HG03139 (cell line): Measurements from ENCODE around the gene ACTA1.
"Not testable (repeated sequence)": the region's sequence is repeated elsewhere in the genome, so short reads cannot be mapped to it uniquely, and the experiment has no call there.

Source experiments
- ATAC-seq: cut with Tn5 transposase; IDR thresholded peaks from one replicate; pipeline ENCODE4 v1.9.1; 2021; ENCODE audit not compliant: unreplicated experiment

The ACTA1 gene

DNA sequence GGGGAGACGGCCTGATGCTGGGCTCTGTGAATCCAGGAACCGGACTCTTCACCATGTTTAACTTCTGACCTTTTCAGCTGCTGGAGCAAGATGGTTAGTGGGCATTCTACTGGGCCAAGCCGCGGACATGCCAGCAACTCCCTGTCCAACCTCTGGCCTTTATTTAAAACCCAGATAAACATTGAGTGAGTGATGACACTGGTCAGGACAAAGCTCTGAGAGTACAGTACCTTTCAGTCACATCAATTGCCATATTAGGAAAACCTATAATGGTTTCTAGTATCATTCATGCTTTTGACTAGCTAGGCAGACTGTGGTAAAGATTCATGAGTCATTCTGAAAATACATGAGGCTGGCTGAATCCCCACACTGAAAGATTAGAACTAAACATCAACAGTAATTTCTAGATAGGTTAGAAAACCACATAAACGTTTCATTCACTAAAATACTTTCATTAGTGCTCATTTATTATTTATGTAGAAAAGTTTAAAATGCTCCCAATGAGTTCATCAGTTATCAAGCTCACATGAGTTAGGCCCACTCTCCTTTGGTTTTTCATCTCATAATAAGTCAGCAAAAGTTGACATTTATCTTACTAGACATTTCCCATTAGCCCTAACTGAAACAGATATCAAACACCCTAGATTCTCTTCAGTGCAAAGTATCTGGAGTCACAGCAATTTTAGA, 7.1 kb upstream of the ACTA1 start:
- peak; percentile 95 for ATAC-seq

DNA sequence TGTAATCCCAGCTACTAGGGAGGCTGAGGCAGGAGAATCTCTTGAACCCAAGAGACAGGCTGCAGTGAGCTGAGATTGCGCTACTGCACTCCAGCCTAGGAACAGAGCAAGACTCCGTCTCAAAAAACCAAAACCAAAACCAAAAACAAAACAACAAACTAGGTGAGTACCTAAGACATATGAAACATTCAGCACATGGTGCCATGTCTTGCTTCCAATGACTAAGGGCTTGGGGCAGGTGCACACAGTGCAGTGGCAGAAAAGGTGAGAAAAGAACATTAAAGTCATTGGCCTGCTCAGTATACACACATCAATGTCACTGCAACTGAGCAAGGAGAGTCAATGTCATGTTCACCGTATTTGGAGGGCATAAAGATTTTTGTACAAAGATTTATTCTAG, 4.1 kb upstream of the ACTA1 start:
- ATAC-seq: no peak

DNA sequence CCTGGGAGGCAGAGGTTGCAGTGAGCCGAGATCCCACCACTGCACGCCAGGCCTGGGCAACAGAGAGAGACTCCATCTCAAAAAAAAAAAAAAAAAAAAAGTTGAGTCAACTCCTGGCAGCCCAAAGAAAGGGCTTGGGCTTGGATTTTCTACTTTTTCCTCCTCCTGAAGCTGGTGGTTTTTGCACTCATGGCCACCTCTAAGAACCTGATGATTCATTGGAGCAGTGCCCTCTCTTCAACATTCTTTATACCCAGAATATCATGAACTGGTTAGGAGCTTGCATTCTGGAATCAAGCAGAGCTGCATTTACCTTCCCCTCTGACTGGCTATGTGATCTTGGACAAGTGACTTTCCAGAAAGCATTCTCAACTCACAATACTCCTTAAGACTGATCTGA, 3.5 kb upstream of the ACTA1 start:
- no peak for ATAC-seq

DNA sequence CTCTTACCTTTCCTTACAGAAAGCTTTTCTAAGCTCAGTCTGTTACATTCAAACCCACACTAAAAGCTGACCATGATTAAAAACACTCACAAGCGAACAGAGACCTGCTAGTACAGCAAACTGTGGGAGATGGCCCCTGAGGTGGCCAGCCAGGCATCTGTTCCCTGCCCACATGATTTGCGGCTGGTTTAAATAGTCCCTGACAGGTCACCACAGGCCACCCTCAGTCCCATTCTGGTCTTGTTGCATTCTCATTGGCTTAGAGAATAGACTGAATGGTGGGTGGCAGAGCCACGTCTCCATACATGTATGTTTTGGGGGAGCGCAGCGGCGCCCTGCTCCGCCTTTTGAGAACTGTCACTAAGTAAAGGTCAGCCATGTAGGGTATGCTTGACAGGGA, 2.3 kb upstream of the ACTA1 start:
- no peak for ATAC-seq

DNA sequence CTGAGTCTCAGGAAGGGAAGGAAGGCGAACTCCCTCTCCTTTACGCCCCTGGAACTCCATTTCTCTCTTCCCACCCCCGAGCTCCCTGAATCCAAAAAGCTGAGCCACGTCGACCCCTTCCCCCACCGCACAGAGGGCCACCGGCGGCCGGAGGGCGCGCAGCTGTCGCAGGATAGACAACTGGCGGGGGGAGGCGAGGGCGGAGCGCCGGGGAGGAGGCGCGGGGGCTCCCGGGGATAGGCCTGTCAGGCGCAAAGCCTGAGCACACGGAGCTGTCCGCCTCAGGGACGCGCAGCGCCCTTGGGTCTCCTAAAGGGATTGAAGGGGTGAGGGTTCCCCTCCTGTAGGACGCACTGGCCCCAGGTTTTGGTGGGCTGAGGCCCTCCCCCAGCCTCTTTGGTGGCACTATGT, 752 bp upstream of the ACTA1 start:
- ATAC-seq: no peak

DNA sequence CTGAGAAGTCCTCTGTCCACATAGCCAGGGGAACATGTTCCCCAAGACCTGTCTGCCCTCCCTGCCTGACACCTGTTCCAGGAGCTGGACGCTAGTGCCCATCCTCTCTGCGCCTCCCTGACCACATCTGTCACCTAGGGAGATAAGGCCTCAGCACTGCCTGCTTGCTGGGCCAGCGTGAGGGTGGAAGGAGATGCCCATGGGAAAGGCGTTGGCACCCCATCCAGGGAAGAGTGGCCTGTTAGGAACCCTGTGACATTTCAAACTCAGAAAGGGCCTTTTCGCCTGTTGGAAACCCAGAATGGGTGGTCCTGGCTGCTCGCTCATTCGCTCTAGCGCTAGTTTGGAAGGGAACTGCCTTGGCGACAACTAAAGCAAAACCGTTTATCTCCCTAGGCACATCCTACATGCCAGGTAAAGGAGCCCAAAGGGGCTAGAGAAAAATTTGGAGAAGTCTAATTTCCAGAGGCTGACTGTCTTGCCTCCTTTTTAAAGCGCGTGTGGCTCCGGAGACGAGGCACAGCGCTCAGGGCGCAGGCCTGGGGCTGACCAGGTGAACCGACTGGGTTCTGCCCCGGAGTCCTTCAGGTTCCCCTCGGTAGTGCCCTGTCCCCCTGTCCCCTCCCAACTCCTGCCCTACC, 410 bp downstream of the ACTA1 start:
- no peak for ATAC-seq

DNA sequence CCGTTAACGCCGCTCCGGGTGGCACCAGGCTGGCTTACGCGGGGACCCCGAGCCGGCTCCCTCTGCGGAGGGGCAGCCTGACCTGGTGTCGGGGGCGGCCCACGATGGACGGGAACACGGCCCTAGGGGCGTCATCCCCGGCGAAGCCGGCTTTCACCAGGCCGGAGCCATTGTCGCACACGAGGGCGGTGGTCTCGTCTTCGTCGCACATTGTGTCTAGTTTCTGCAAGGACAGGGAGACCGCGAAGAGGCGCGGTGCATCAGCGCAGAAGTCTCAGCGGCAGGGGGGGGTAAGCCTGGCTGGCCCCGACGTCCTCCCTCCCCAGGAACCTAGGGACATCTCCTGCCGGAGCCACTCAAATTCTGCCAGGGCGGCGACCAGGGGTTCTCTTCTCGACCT, 989 bp downstream of the ACTA1 start:
- no peak for ATAC-seq

DNA sequence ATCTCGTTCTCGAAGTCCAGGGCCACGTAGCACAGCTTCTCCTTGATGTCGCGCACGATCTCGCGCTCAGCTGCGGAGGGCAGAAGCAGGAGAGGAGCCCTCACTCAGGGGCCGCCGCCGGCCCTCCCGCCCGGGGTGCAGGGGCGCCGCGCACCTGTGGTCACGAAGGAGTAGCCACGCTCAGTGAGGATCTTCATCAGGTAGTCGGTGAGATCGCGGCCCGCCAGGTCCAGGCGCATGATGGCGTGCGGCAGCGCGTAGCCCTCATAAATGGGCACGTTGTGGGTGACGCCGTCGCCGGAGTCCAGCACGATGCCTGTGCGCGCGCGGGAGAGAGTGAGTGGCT, 1.8 kb downstream of the ACTA1 start:
- ATAC-seq: no peak

DNA sequence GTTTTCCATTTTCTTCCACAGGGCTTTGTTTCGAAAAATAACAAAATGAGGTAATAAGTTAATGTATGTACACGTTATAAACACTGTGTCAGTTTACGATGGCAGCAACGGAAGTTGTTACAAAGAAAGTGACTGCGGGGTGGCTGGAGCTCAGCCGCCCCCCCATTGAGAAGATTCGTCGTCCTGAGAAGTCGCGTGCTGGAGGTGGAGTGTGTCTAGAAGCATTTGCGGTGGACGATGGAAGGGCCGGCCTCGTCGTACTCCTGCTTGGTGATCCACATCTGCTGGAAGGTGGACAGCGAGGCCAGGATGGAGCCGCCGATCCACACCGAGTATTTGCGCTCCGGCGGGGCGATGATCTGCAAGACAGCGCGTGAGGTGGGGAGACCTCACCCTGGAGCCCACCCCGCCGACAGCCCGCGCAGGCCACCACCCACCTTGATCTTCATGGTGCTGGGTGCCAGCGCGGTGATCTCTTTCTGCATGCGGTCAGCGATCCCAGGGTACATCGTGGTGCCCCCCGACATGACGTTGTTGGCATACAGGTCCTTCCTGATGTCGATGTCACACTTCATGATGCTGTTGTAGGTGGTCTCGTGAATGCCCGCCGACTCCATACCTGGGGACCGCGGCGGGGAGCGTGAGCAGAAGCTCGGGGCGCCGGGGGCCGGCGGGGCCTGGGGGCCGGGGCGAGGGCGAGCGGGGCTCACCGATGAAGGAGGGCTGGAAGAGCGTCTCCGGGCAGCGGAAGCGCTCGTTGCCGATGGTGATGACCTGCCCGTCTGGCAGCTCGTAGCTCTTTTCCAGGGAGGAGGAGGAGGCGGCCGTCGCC, 2.4 kb downstream of the ACTA1 start:
- no peak for ATAC-seq

DNA sequence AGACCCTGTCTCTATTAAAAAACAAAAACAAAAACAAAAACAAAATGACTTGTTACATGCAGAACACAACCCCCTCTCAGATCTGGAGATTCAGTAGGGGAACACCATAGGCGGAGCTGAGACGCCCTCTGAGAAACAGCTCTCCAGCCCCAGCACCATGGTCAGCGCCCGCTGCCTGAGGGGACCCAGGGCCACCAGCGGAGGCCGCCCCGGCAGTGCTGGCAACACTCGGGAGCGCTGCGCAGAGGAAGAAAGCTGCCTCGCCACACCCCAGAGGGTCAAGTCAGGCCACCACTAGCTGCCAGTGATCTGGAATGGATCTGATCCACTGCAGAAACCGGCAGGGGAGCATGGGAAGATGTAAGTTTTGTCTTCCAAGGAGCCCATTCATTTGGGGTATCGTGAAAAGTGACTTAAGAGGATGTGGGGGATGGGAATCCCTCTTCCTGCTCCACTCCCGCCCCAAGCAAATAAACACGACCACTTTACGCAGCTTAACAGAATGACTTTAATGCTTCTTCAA, 3.1 kb downstream of the ACTA1 start:
- no peak for ATAC-seq

DNA sequence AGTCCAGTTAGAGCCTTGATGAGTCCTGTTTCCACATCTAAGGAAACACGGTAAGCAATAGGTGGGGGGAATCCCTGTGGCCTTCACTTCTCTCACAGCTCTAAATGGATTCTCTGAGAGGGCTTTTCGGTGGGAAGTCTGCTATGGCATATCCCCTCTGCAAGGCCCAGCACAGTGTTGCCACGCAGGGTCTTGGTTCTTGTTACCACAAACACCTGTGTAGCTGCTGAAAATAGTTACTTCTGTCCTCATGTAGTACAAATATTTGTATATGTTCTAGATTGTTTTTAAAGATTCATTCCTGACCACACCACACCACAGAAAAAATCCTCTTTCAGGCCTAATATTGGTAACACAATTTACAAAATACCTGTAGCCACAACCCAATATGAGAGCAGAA, 5.6 kb downstream of the ACTA1 start:
- ATAC-seq: no peak

DNA sequence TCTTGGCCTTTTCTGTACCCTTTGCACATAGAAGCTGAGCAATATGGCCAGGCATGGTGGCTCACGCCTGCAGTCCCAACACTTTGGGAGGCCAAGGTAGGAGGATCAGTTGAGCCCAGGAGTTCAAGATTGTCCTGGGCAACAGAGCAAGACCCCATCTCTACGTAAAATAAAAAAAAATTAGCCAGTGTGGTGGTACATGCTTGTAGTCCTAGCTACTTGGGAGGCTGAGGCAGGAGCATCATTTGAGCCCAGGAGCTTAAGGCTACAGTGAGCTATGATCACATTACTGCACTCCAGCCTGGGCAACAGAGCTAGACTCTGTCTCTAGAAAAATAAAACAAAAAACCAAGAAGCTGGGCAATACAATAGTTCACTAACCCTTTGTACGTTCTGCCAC, 6.3 kb downstream of the ACTA1 start:
- ATAC-seq: no peak

DNA sequence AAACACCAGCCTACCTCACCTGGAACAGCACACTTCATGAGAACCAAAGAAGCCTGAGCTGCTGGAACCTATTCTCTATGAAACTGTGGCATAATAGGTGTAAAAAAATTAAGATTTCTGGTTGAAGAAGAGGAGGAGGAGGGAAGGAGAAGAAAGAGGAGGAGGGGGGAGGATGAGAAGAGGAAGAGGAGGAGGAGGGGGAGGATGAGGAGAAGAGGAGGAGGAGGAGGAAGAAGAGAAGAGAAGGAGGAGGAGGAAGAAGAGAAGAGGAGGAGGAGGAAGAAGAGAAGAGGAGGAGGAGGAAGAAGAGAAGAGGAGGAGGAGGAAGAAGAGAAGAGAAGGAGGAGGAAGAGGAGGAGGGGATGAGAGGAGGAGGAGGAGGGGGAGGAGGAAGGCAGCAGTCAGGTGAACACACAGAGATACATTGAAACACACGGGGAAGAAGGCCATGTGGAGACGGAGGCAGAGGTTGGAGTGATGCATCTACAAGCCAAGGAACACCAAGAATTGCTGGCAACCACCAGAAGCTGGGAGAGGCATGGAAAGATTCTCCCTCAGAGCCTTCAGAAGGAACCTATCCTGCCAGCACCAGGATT, 8.2 kb downstream of the ACTA1 start:
- no peak for ATAC-seq

DNA sequence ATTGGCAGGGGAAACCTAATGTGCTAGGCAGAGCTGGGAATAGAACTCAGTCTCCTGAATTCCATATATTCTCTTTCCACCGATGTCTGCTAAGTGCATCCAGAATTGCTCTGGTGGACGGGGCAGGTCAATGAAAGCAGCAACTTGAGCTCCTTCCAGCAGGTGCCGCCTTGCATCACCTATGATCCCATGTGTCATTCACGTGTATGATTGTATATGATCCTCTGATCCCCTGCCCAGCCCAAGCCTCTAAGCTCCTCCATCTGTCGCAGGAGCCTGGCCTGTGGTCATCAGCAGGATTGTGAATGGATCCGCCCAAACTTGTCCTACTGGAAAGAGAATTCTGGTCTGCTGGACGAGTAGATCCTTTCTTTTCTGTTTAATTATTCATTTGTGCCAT, 13.1 kb downstream of the ACTA1 start:
- ATAC-seq: no peak

DNA sequence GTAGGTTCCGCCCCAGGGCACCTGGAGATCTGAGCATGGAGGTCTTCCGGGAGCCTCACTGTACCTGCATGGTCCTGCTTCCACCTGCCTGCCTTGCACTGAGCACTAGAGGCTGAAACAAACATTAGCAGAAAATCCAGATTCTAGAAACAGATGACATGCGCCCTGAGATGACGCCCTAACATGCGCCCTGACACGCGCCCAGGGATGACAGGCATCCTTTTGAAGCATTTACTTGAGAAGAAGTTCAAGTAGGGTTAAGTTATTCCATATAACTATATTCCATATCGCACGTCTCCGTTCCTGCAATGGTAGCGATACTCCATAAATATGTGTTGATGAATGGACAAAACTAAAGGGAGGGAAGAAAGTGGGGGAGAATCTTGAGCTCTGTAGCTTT, 13.7 kb downstream of the ACTA1 start:
- ATAC-seq: no peak

DNA sequence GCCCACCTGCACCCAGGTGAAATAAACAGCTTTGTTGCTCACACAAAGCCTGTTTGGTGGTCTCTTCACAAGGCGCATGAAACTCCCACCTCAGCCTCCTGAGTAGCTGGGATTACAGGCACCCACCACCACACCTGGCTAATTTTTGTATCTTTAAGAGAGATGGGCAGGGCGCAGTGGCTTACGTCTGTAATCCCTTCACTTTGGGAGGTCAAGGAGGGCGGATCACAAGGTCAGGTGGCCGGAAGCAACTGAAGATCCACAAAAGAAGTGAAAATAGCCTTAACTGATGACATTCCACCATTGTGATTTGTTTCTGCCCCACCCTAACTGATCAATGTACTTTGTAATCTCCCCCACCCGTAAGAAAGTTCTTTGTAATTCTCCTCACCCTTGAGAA, 15.3 kb downstream of the ACTA1 start:
- ATAC-seq: not testable (repeated sequence)

DNA sequence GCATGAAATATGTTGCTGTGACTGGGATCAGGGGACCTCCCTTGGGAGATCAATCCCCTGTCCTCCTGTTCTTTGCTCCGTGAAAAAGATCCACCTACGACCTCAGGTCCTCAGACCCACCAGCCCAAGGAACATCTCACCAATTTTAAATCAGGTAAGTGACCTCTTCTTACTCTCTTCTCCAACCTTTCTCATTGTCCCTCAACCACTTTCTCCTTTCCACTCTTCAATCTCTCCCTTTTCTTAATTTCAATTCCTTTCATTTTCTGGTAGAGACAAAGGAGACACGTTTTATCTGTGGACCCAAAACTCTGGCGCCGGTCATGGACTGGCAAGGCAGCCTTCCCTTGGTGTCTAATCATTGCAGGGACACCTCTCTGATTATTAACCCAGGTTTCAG, 21.1 kb downstream of the ACTA1 start:
- not testable (repeated sequence) for ATAC-seq

DNA sequence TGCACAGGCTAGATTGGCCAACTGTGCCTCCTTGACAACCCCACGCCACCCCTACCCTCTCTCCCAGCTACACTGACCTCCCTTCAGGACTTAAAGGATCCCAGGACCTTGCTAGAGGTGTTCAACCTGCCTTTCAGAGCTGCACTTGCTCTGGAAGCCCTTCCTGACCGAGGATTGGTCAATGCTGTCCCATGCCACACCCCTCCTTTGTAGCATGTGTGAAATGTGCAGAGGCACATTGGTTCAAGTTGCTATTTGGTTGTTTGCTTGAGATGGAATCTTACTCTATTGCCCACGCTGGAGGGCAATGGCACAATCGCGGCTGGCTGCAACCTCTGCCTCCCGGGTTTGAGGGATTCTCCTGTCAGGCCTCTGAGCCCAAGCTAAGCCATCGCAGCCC, 21.8 kb downstream of the ACTA1 start:
- no peak for ATAC-seq

DNA sequence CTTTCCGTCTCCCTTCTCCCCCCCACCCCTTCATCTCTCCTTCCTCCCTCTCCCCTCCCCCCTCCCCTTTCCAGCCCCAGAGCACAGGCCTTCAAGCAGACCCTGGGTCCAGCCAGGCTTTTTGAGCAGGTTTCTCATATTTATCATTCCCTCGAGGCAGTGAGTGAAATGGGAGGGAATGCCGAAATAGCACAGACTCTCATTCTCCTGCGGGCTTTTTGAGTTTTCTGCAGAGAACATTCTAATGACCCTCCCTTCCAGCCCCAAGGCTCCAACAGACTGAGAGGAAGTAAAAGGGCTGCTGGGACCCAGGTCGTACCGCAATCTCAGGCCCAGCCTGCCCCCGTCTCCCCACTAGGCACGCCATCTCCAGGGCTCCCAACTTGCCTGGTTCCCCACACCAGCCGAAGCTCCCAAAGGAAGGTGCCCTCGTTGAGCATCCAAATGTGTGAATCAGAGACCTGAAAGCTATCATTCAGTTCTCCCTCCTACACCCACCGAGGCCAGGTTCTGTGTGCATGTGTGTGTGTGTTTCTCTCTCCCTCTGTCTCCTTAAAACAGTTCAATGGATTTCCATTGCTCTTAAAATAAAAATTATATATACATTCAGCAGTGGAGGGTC, 22.3 kb downstream of the ACTA1 start:
- no peak for ATAC-seq

DNA sequence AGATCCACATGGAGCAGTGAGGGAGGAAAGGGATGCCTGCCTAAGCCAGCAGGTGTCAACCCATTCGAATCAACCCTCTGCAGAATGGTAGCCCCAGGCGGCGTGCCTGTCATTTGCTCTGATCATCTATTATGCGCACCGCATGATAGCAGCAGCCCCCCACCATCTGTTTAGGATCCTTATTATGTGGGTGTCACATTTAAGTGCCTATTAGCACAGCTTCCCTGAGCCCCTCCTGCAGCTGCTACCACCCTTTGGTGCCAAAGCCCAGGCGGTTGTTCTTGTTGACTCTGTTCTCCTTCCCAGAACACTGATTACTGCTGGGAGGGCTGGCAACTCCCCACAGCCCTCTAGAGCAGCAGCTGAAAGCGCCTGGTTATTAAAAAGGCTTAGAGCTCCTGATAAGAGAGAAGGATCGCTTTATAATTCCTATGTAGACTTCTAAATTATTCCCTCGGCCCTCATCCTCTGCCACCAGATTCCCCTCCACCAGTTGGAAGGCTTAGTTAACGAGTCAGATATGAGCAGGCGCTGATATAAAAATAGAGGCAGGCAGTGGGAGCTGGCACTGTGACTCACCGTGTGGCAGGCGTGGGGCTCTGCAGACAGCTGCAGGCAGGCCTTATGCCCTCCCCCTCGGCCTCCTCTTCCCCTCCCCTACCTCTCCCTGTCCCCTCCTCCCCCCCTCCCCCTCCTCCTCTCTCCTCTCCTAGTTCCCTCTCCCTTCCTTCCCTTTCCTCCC, 23.0 kb downstream of the ACTA1 start:
- no peak for ATAC-seq

DNA sequence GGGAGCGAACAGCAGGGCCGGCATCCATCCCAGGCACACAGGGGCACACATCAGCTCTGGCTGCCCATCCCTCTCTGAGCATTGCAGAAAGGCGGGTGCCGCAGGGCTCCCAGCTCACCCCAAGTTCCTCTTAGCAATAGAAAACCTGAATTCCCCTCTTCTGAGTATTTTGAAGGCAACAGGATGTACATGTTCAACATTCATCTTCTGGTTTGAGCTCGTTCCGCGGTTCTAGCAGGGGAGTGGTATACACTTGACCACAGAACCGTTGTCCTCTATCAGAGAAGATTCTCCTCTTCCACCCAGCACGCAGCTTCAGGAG, 23.6 kb downstream of the ACTA1 start:
- ATAC-seq: no peak
